ENCODE data around the gene CDKAL1.
"Not testable (repeated sequence)": the region's sequence is repeated elsewhere in the genome, so short reads cannot be mapped to it uniquely, and the experiment has no call there.

CDKAL1 gene

GRCh38 chr6:21033575-21034026 is 499.3 kb downstream of the CDKAL1 start:
- H3K27ac Mint-ChIP-seq, result no peak overlapping the region
- no peak overlapping the region for H3K4me3 Mint-ChIP-seq
- no peaks in the 10 kb centered on the region for H3K4me1 Mint-ChIP-seq (ENCODE audit: low read depth)
- H3K36me3 Mint-ChIP-seq (ENCODE audit: low read depth), result no peaks in the 10 kb centered on the region
- no peaks in the 10 kb centered on the region for H3K9me3 Mint-ChIP-seq
- H3K27me3 Mint-ChIP-seq, result no peaks in the 10 kb centered on the region
- intact Hi-C loops (cut with micrococcal nuclease), result no loop called here

GRCh38 chr6:21034345-21034744 is 500.1 kb downstream of the CDKAL1 start:
- Mint-ChIP-seq H3K4me1 (ENCODE audit: low read depth) (no peaks in the 10 kb centered on the region), H3K4me3 (no peak overlapping the region), H3K27me3 (no peaks in the 10 kb centered on the region), H3K27ac (no peak overlapping the region), H3K9me3 (no peaks in the 10 kb centered on the region), H3K36me3 (ENCODE audit: low read depth) (no peaks in the 10 kb centered on the region)
- intact Hi-C loops (cut with micrococcal nuclease), result no loop called here

- H3K9me3 Mint-ChIP-seq, result no peaks in the 10 kb centered on the region
- no peaks in the 10 kb centered on the region for H3K36me3 Mint-ChIP-seq (ENCODE audit: low read depth)
- no peaks in the 10 kb centered on the region for H3K4me1 Mint-ChIP-seq (ENCODE audit: low read depth)
- H3K27me3 Mint-ChIP-seq, result no peaks in the 10 kb centered on the region
- no peak overlapping the region for H3K27ac Mint-ChIP-seq
- intact Hi-C loops (cut with micrococcal nuclease), result no loop called here
- no peak overlapping the region for H3K4me3 Mint-ChIP-seq
Measured at GRCh38 chr6:21037453-21037852, 503.2 kb downstream of the CDKAL1 start.

- intact Hi-C loops (cut with micrococcal nuclease), result no loop called here
- H3K9me3 Mint-ChIP-seq, result no peaks in the 10 kb centered on the region
- H3K4me1 Mint-ChIP-seq (ENCODE audit: low read depth), result no peaks in the 10 kb centered on the region
- H3K27ac Mint-ChIP-seq, result no peak overlapping the region
- no peaks in the 10 kb centered on the region for H3K36me3 Mint-ChIP-seq (ENCODE audit: low read depth)
- H3K27me3 Mint-ChIP-seq, result no peaks in the 10 kb centered on the region
- H3K4me3 Mint-ChIP-seq, result no peak overlapping the region
Measured at GRCh38 chr6:21039926-21040325, 505.7 kb downstream of the CDKAL1 start.

GRCh38 chr6:21045135-21045700 is 511.0 kb downstream of the CDKAL1 start:
- Mint-ChIP-seq H3K36me3 (ENCODE audit: low read depth) (no peaks in the 10 kb centered on the region), H3K4me1 (ENCODE audit: low read depth) (no peaks in the 10 kb centered on the region), H3K4me3 (no peak overlapping the region), H3K27me3 (no peaks in the 10 kb centered on the region), H3K9me3 (no peaks in the 10 kb centered on the region), H3K27ac (no peak overlapping the region)
- intact Hi-C loops (cut with micrococcal nuclease), result no loop called here

GRCh38 chr6:21046276-21046675 is 512.0 kb downstream of the CDKAL1 start:
- H3K27ac Mint-ChIP-seq, result no peak overlapping the region
- H3K9me3 Mint-ChIP-seq, result no peaks in the 10 kb centered on the region
- no peaks in the 10 kb centered on the region for H3K27me3 Mint-ChIP-seq
- intact Hi-C loops (cut with micrococcal nuclease), result no loop called here
- H3K4me1 Mint-ChIP-seq (ENCODE audit: low read depth), result no peaks in the 10 kb centered on the region
- H3K4me3 Mint-ChIP-seq, result no peak overlapping the region
- H3K36me3 Mint-ChIP-seq (ENCODE audit: low read depth), result no peaks in the 10 kb centered on the region

GRCh38 chr6:21048047-21048446 is 513.8 kb downstream of the CDKAL1 start:
- intact Hi-C loops (cut with micrococcal nuclease), result no loop called here
- Mint-ChIP-seq H3K27ac (no peak overlapping the region), H3K27me3 (no peaks in the 10 kb centered on the region), H3K9me3 (no peaks in the 10 kb centered on the region), H3K4me1 (ENCODE audit: low read depth) (no peaks in the 10 kb centered on the region), H3K36me3 (ENCODE audit: low read depth) (no peaks in the 10 kb centered on the region), H3K4me3 (no peak overlapping the region)

- no peaks in the 10 kb centered on the region for H3K36me3 Mint-ChIP-seq (ENCODE audit: low read depth)
- no peaks in the 10 kb centered on the region for H3K9me3 Mint-ChIP-seq
- H3K27me3 Mint-ChIP-seq, result no peaks in the 10 kb centered on the region
- no peak overlapping the region for H3K27ac Mint-ChIP-seq
- H3K4me1 Mint-ChIP-seq (ENCODE audit: low read depth), result no peaks in the 10 kb centered on the region
- H3K4me3 Mint-ChIP-seq, result no peak overlapping the region
- intact Hi-C loops (cut with micrococcal nuclease), result no loop called here
Measured at GRCh38 chr6:21049148-21049547, 514.9 kb downstream of the CDKAL1 start.

- no peaks in the 10 kb centered on the region for H3K36me3 Mint-ChIP-seq (ENCODE audit: low read depth)
- no peaks in the 10 kb centered on the region for H3K4me1 Mint-ChIP-seq (ENCODE audit: low read depth)
- H3K27me3 Mint-ChIP-seq, result no peaks in the 10 kb centered on the region
- no peak overlapping the region for H3K27ac Mint-ChIP-seq
- H3K9me3 Mint-ChIP-seq, result no peaks in the 10 kb centered on the region
- intact Hi-C loops (cut with micrococcal nuclease), result no loop called here
- no peak overlapping the region for H3K4me3 Mint-ChIP-seq
Measured at GRCh38 chr6:21049572-21049971, 515.3 kb downstream of the CDKAL1 start.

GRCh38 chr6:21050935-21051334 is 516.7 kb downstream of the CDKAL1 start:
- intact Hi-C loops (cut with micrococcal nuclease), result no loop called here
- H3K36me3 Mint-ChIP-seq (ENCODE audit: low read depth), result no peaks in the 10 kb centered on the region
- no peak overlapping the region for H3K4me3 Mint-ChIP-seq
- H3K27me3 Mint-ChIP-seq, result no peaks in the 10 kb centered on the region
- no peaks in the 10 kb centered on the region for H3K4me1 Mint-ChIP-seq (ENCODE audit: low read depth)
- H3K27ac Mint-ChIP-seq, result no peak overlapping the region
- H3K9me3 Mint-ChIP-seq, result peaks cover 6% of the 10 kb centered on the region

- no peaks in the 10 kb centered on the region for H3K4me1 Mint-ChIP-seq (ENCODE audit: low read depth)
Measured at GRCh38 chr6:21051777-21052176, 517.5 kb downstream of the CDKAL1 start.

GRCh38 chr6:21053612-21054011 is 519.4 kb downstream of the CDKAL1 start:
- Mint-ChIP-seq H3K27ac (no peak overlapping the region), H3K9me3 (peaks cover 24% of the 10 kb centered on the region), H3K4me1 (ENCODE audit: low read depth) (no peaks in the 10 kb centered on the region), H3K27me3 (no peaks in the 10 kb centered on the region), H3K36me3 (ENCODE audit: low read depth) (no peaks in the 10 kb centered on the region), H3K4me3 (no peak overlapping the region)
- intact Hi-C loops (cut with micrococcal nuclease), result no loop called here

More at GRCh38 chr6:21051777-21052176, 517.5 kb downstream of the CDKAL1 start:
- H3K27me3 Mint-ChIP-seq, result no peaks in the 10 kb centered on the region
- no peak overlapping the region for H3K27ac Mint-ChIP-seq
- intact Hi-C loops (cut with micrococcal nuclease), result no loop called here
- no peak overlapping the region for H3K4me3 Mint-ChIP-seq
- no peaks in the 10 kb centered on the region for H3K36me3 Mint-ChIP-seq (ENCODE audit: low read depth)
- peaks cover 8% of the 10 kb centered on the region for H3K9me3 Mint-ChIP-seq

GRCh38 chr6:21055480-21055879 is 521.2 kb downstream of the CDKAL1 start:
- H3K27me3 Mint-ChIP-seq; H3K4me1 Mint-ChIP-seq (ENCODE audit: low read depth); intact Hi-C loops (cut with micrococcal nuclease); H3K27ac Mint-ChIP-seq; H3K4me3 Mint-ChIP-seq; H3K36me3 Mint-ChIP-seq (ENCODE audit: low read depth): not testable (repeated sequence)
- peaks cover 41% of the 10 kb centered on the region for H3K9me3 Mint-ChIP-seq

- Mint-ChIP-seq H3K36me3 (ENCODE audit: low read depth) (peaks cover 8% of the 10 kb centered on the region), H3K27ac (no peak overlapping the region), H3K4me3 (no peak overlapping the region), H3K27me3 (no peaks in the 10 kb centered on the region), H3K9me3 (peaks cover 33% of the 10 kb centered on the region), H3K4me1 (ENCODE audit: low read depth) (no peaks in the 10 kb centered on the region)
- intact Hi-C loops (cut with micrococcal nuclease), result no loop called here
Measured at GRCh38 chr6:21061892-21062291, 527.6 kb downstream of the CDKAL1 start.

- peaks cover 13% of the 10 kb centered on the region for H3K36me3 Mint-ChIP-seq (ENCODE audit: low read depth)
- intact Hi-C loops (cut with micrococcal nuclease), result no loop called here
- no peak overlapping the region for H3K27ac Mint-ChIP-seq
- H3K27me3 Mint-ChIP-seq, result no peaks in the 10 kb centered on the region
- H3K4me1 Mint-ChIP-seq (ENCODE audit: low read depth), result no peaks in the 10 kb centered on the region
- H3K9me3 Mint-ChIP-seq, result peaks cover 6% of the 10 kb centered on the region
- no peak overlapping the region for H3K4me3 Mint-ChIP-seq
Measured at GRCh38 chr6:21064756-21065340, 530.6 kb downstream of the CDKAL1 start.

All from dendritic cell treated with granulocyte-macrophage colony-stimulating factor and Interleukin-4, amounts not matched to agents 40 ng/mL and 50 ng/mL, for 4 days (primary cell).